Measurements from ENCODE around the gene BIRC7.

The BIRC7 gene

DNA sequence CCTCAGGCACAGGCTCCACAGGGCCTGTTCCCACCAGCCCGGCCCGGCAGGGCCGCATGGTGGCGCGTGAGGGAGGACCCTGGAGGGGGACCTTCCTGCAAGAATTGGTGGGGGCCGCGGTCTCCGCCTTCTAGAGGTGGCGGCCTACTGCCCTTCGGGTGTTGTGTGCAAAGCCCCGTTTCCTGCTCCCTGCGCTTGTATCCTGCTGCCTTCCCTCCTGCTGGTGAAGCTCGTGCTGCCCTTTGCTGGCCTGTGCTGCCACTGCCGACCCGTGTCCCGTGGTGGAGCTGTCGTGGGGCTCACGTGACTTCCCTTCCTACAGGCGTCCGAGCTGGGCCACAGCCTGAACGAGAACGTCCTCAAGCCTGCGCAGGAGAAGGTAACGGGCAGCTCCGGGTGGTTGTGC, 48.8 kb downstream of the BIRC7 start:
- peak; percentile 15 for DNase-seq

- no peak for DNase-seq
These were observed 49.3 kb downstream of the BIRC7 start for GRCh38 chr20:63284981-63285524.

DNA sequence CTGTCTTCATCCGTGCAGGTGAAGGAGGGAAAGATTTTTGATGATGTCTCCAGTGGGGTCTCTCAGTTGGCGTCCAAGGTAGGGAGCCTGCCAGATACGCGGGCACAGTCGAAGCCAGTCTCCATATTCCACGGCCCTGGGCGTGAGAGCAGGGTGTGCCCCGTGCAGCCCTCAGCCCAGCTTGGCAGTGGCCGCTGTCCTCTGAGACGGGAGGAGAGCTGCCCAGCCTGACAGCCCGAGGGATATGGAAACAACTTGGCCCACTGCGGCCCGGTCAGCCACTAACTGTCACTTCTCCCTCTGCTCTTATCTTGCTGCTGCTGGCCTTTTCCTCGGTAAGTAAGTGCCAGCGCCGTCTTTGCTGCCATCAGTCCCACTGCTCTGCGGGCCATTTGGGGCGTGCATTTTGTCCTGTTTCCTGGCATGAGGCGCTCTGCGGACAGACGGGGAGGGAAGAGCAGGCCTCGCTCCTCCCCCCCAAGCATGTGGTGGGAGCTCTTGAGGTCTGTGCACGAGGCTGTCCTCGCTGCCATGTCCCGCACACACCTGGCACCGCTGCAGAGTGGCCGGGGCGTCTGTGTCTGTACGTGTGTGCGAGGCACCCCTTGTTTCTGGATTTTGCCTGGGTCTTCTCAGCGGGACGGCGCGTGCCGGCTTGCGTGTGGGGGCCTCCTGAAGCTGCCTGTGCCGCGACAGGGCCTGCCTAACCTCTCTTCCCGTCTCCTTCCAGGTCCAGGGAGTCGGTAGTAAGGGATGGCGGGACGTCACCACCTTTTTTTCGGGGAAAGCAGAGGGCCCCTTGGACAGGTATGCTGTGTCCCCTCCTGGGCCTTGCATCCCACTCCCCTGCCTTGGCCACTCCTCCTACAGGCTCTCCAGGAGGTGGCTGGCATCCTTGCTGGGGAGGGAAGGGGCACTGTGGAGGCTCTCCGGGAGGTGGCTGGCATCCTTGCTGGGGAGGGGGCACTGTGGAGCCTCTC, 50.2 kb downstream of the BIRC7 start:
- no peak for DNase-seq

GRCh38 chr20:63286781-63287696, 51.3 kb downstream of the BIRC7 start:
- DNase-seq, result no peak

DNA sequence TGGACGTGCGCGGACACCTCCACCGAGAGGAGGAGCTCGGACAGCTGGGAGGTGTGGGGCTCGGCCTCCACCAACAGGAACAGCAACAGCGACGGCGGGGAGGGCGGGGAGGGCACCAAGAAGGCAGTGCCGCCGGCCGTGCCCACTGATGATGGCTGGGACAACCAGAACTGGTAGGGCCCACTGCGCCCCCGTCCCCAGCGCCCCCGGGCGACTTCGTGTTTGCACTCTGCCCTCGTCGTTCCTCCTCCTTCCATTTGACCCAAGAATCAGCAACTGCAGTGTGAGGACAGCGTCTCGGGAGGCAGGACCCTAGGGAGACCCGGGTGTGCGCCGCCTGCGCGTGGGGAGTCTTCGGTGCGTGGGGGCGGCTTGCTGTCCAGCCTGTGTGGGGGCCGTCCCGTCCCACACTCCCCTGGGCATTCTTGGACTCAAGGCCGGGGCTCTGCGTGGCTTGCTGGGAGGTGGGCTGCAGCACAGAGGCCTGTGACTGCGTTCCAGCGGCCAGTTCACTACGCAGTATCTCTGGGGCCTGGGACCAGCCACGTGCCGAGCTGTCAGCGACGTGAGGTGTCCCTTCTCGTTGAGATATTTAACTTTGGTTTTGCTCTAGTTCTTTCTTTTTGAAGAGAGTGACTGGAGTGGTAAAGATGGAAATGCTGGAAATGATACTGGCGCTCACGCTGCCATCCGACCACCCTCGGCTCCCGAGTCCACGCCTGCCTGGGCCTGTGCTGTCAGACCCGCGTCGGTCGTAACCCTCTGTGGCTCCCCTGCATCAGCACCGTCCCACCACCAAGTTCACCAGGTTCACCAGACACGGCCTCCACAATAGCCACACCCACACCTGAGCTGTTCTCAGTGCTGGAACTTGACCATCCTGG, 52.2 kb downstream of the BIRC7 start:
- DNase-seq, result no peak

GRCh38 chr20:63288581-63289251, 53.0 kb downstream of the BIRC7 start:
- DNase-seq, result no peak

- DNase-seq, result no peak
These were observed 53.8 kb downstream of the BIRC7 start for GRCh38 chr20:63289311-63290135.

Data from activated CD4-positive, alpha-beta T cell treated with anti-CD3 and anti-CD28 coated beads, Interleukin-10, Interleukin-2, amounts not matched to agents 100 ng/mL and 50 ng/mL, durations not matched to agents 16 hours and 8 hours (primary cell).